Endothelial cell of umbilical vein (primary cell): ENCODE data around the gene FALEC. TPM values are rescaled to one million over a fixed set of nuclear protein-coding genes. Genes with fewer than 3 reads are reported as not detected.

Experiments
- BruUV-seq: library from RNA; stranded (reverse); fragments of 400-500 nt; replicated peaks from 2 replicates; lab custom pipeline; 2021; lab: Mats Ljungman, UMichigan
- CTCF ChIA-PET: fragments of 300-600, 350-600 bp; sonication (Branson Sonifier 250); formaldehyde crosslinking; loops from one replicate; lab custom pipeline; 2021; ENCODE audit warnings: antibody characterized with exemption, inconsistent platforms; lab: Charles Lee
- POLR2A ChIA-PET: fragments of 300-600, 350-600 bp; sonication (Branson Sonifier 250); formaldehyde crosslinking; loops from one replicate; lab custom pipeline; 2021; ENCODE audit warnings: antibody characterized with exemption, inconsistent platforms; lab: Charles Lee
- DNase-seq: peaks from one replicate; pipeline ENCODE4 v3.0.0-alpha.2; 2011; ENCODE audit warnings: low read depth, low spot score
- FAIRE-seq: peaks from 2 replicates; lab custom pipeline; 2011; peaks lifted over from hg19 to GRCh38; lab: Jason Lieb, UNC
- H2AFZ ChIP-seq: 2 replicates; pipeline ENCODE4 v1.6.0; 2012; ENCODE audit warnings: low read depth, low read length, control low read depth, inconsistent platforms
- H3K27ac ChIP-seq: 2 replicates; pipeline ENCODE4 v1.5.1; 2011; ENCODE audit warnings: low read depth, mild to moderate bottlenecking, control low read depth, low read length, moderate library complexity; ENCODE audit not compliant: insufficient read depth
- H3K27me3 ChIP-seq, 2 experiments: 2 replicates each; pipeline versions ENCODE4 v1.6.0 to v1.6.1; 2011; ENCODE audit warnings: low read length in 2 of 2, mixed read lengths in 1 of 2; ENCODE audit not compliant: control insufficient read depth in 2 of 2, insufficient read depth in 2 of 2
- H3K36me3 ChIP-seq, 2 experiments: 2 replicates in 1 of 2; 3 replicates in 1 of 2; pipeline ENCODE4 v1.5.1; 2011; ENCODE audit warnings: low read length in 2 of 2, mild to moderate bottlenecking in 1 of 2, moderate library complexity in 1 of 2; ENCODE audit not compliant: control insufficient read depth in 2 of 2, insufficient read depth in 2 of 2; ENCODE audit errors: extremely low read depth in 1 of 2
- H3K4me1 ChIP-seq: 3 replicates; pipeline ENCODE4 v1.5.1; 2011; ENCODE audit warnings: mild to moderate bottlenecking, low read length; ENCODE audit not compliant: control insufficient read depth, insufficient read depth; ENCODE audit errors: extremely low read depth
- H3K4me2 ChIP-seq: 2 replicates; pipeline ENCODE4 v1.6.1; 2011; ENCODE audit warnings: low read length, control low read depth, mixed read lengths; ENCODE audit not compliant: insufficient read depth
- H3K4me3 ChIP-seq, 3 experiments: fragments of 200-600 bp in 1 of 3; sonication (generic), shearing (Covaris generic) in 1 of 3; replicated peaks in 1 of 3; 2 replicates each; pipeline ENCODE4 v1.5.1; 2011 to 2016; ENCODE audit warnings: control low read depth in 3 of 3, low read length in 3 of 3, mild to moderate bottlenecking in 2 of 3, inconsistent platforms in 1 of 3, low read depth in 1 of 3, moderate library complexity in 1 of 3; ENCODE audit not compliant: insufficient read depth in 1 of 3
- H3K79me2 ChIP-seq: 2 replicates; pipeline ENCODE4 v1.6.0; 2012; ENCODE audit warnings: low read length, inconsistent platforms; ENCODE audit not compliant: control insufficient read depth, insufficient read depth
- H3K9ac ChIP-seq: replicated peaks from 2 replicates; pipeline ENCODE3; 2011; ENCODE audit warnings: low read length, control low read depth; ENCODE audit not compliant: insufficient read depth; ENCODE audit errors: extremely low read depth
- H3K9me1 ChIP-seq: replicated peaks from 3 replicates; pipeline ENCODE4 v1.6.0; 2011; ENCODE audit warnings: mild to moderate bottlenecking, low read length; ENCODE audit not compliant: control insufficient read depth, insufficient read depth; ENCODE audit errors: extremely low read depth
- H3K9me3 ChIP-seq: replicated peaks from 2 replicates; pipeline ENCODE4 v1.5.1; 2012; ENCODE audit warnings: low read length, inconsistent platforms; ENCODE audit not compliant: control insufficient read depth, insufficient read depth
- H4K20me1 ChIP-seq: replicated peaks from 2 replicates; pipeline ENCODE3; 2011; ENCODE audit warnings: mild to moderate bottlenecking, low read length; ENCODE audit not compliant: control insufficient read depth, insufficient read depth; ENCODE audit errors: extremely low read depth
- EZH2 ChIP-seq: IDR thresholded peaks from 2 replicates; pipeline ENCODE4 v1.6.1; 2012; ENCODE audit warnings: borderline replicate concordance, low read depth, mild to moderate bottlenecking, moderate library complexity, low read length, inconsistent platforms; ENCODE audit not compliant: severe bottlenecking
- JUN ChIP-seq: IDR thresholded peaks from 2 replicates; pipeline ENCODE4 v1.6.1; 2011; ENCODE audit warnings: borderline replicate concordance, low read depth; ENCODE audit not compliant: insufficient read length, insufficient read depth
- MYC ChIP-seq: IDR thresholded peaks from one replicate; pipeline ENCODE4 v1.6.1; 2011; ENCODE audit warnings: mild to moderate bottlenecking, low read depth, low read length
- POLR2AphosphoS5 ChIP-seq: IDR thresholded peaks from 2 replicates; pipeline ENCODE4 v1.6.1; 2012; ENCODE audit warnings: low read depth, mild to moderate bottlenecking, control low read depth, low read length, moderate library complexity; ENCODE audit not compliant: insufficient read depth
- dilution Hi-C: fragments of 300-500 bp; cut with MboI; formaldehyde crosslinking; loops from one replicate; pipeline ENCODE4 v1.15.0; 2019; ENCODE audit warnings: low sequenced_read_pairs; ENCODE audit not compliant: extremely low pct_ligation_motif_present
- intact Hi-C: fragments of 100-400 bp; cut with micrococcal nuclease; formaldehyde crosslinking; loops from one replicate; pipeline ENCODE4 v1.10.0; 2022
- polyA plus RNA-seq, 4 experiments: library from polyadenylated mRNA; depleted of rRNA in 3 of 4; stranded (reverse) in 3 of 4; unstranded in 1 of 4; fragments of >200 nt; gene quantifications; 2 replicates each; pipeline versions ENCODE4 v1.2.1 to v1.2.3, GENCODE V29; 2011 to 2012; ENCODE audit warnings: missing spikeins in 1 of 4
- total RNA-seq: library from RNA; stranded (reverse); gene quantifications from 2 replicates; pipeline ENCODE4 v1.2.3, GENCODE V29; 2021
- TF ChIP-seq, protein P1 (sequence below): IDR thresholded peaks from 2 replicates; pipeline ENCODE4 v1.6.1; 2011; ENCODE audit not compliant: insufficient read depth, insufficient read length
- TF ChIP-seq, protein P2 (sequence below), 2 donors: IDR thresholded peaks; 1 replicate in 1 of 2; 2 replicates in 1 of 2; pipeline ENCODE4 v1.5.1; 2011; ENCODE audit warnings: low read length in 2 of 2, mild to moderate bottlenecking in 2 of 2, moderate library complexity in 2 of 2, control low read depth in 1 of 2, inconsistent platforms in 1 of 2, low read depth in 1 of 2; ENCODE audit not compliant: insufficient read depth in 1 of 2; ENCODE audit errors: extremely low read depth in 1 of 2

The FALEC gene
- total and polyA plus RNA-seq, 2 donors (not counting 3 experiments of a cell fraction or from before 2014, with no cell fraction given) = not detected

DNA sequence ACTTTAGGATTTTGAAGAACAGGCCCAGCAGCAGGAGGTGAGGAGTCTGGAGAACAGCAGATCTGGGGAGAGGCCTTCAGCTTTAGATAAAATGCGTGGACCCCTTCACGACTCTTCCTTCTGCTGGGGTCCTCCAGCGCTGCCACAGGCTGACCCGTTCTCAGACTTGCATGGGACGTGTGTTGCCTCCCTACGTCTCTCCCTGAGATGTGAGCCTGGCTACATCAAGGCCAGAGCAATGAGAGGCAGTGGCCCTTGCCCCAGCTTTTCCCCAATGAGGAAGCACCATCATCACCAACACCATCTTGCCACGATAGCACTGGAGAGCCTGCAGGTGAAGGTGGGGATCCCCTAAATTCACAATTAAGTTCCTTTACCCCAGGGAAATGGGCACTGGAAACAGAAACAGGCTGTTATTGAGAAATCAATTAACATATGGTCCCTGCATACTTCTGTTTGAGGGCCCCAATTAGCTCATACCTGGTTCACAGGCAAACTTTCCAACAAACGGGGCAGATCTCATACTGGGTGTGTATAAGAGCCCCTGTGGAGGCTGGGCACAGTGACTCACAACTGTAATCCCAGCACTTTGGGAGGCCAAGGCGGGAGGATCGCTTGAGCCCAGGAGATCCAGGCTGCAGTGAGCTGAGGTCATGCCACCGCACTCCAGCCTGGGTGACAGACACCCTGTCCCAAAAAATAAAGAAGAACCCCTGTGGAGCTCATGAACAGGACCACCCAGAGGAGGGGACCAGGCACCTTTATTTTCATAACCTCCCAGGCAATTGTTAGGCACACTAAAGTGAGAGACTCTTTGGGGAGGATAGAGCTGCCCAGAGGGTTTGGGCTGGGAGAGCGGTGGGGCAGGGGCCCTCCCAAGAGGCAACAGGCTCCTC lies 21.5 kb downstream of the FALEC start:
- no peak overlapping the region for H3K9ac ChIP-seq
- POLR2A ChIA-PET = no interaction called here
- BruUV-seq = no TSS peak

More for the DNA sequence above, 21.5 kb downstream of the FALEC start:
- DNase-seq = no peak
- intact Hi-C loops (no loop called here), dilution Hi-C loops (no loop called here)
- Histone ChIP-seq H3K27ac (no peak overlapping the region), H3K9me1 (no peaks in the 10 kb centered on the region), H3K36me3 (no peaks in the 10 kb centered on the region), H2AFZ (no peak overlapping the region), H3K79me2 (no peaks in the 10 kb centered on the region), H3K9me3 (no peaks in the 10 kb centered on the region), H3K4me3 (no peak overlapping the region), H3K4me2 (no peak overlapping the region), H3K4me1 (no peaks in the 10 kb centered on the region), H4K20me1 (no peaks in the 10 kb centered on the region), H3K27me3 (no peaks in the 10 kb centered on the region)
- CTCF ChIA-PET = interaction anchor here (1.0 to 2.8 kb wide), 5 partner anchors 10 to 281 kb away, joined by 3 to 10 read pairs (median 5); partner anchors contain the start of genes ADAMTSL4 and FALEC
- no peak for FAIRE-seq
- no peak for TF ChIP-seq JUN
- TF ChIP-seq, protein P1, sequence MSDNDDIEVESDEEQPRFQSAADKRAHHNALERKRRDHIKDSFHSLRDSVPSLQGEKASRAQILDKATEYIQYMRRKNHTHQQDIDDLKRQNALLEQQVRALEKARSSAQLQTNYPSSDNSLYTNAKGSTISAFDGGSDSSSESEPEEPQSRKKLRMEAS = no peak
- TF ChIP-seq, protein P2, sequence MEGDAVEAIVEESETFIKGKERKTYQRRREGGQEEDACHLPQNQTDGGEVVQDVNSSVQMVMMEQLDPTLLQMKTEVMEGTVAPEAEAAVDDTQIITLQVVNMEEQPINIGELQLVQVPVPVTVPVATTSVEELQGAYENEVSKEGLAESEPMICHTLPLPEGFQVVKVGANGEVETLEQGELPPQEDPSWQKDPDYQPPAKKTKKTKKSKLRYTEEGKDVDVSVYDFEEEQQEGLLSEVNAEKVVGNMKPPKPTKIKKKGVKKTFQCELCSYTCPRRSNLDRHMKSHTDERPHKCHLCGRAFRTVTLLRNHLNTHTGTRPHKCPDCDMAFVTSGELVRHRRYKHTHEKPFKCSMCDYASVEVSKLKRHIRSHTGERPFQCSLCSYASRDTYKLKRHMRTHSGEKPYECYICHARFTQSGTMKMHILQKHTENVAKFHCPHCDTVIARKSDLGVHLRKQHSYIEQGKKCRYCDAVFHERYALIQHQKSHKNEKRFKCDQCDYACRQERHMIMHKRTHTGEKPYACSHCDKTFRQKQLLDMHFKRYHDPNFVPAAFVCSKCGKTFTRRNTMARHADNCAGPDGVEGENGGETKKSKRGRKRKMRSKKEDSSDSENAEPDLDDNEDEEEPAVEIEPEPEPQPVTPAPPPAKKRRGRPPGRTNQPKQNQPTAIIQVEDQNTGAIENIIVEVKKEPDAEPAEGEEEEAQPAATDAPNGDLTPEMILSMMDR (IDR thresholded peaks at IDR 0.05; ENCODE audit: extremely low read depth in 1 of 2, insufficient read depth in 1 of 2, low read depth in 1 of 2, low read length in 2 of 2) = no peak
- no peak for TF ChIP-seq EZH2
- no peak for TF ChIP-seq MYC
- TF ChIP-seq POLR2AphosphoS5 = no peak
